HEK293 (cell line): ENCODE data around the gene SENP7.

ENCODE experiments used
- ZFP3 ChIP-seq: fragments of 450-650 bp; formaldehyde crosslinking; IDR thresholded peaks from 2 replicates; pipeline ENCODE4 v1.5.1; 2016; ENCODE audit warnings: low read depth, missing biosample characterization, missing genetic modification characterization
- TF ChIP-seq, protein P1 (sequence below): fragments of 450-650 bp; formaldehyde crosslinking; IDR thresholded peaks from 2 replicates; pipeline ENCODE4 v1.5.1; 2016; ENCODE audit warnings: missing biosample characterization, missing genetic modification characterization
- TF ChIP-seq, protein P2 (sequence below): fragments of 450-650 bp; formaldehyde crosslinking; IDR thresholded peaks from 2 replicates; pipeline ENCODE4 v1.5.1; 2016; ENCODE audit warnings: missing biosample characterization, missing genetic modification characterization
- TF ChIP-seq, protein P3 (sequence below): fragments of 450-650 bp; formaldehyde crosslinking; IDR thresholded peaks from 2 replicates; pipeline ENCODE4 v1.5.1; 2016; ENCODE audit warnings: missing biosample characterization, missing genetic modification characterization, low read depth
- TF ChIP-seq, protein P4 (sequence below): sonication (generic); formaldehyde crosslinking; IDR thresholded peaks from 2 replicates; pipeline ENCODE4 v1.8.1; 2022; ENCODE audit warnings: mild to moderate bottlenecking, moderate library complexity, missing genetic modification reagents

DNA sequence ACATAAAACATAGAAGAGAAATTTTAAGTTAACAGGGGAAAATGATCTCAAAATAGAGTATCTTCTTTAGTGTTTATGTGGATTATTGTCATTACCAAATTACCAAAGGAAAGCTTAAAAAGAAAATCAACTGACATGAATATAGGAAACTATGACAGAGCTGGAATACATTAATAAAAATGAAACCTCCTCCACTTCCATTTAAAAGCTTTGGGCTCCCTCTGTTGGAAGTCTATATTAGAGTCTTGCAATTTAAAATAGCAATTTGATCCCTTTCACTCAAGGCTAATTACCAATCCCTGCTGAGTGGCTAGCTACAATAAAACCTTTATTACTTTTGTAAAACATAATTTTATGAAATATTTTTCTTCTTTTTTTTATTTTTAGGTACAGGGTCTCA, 131.2 kb downstream of the SENP7 start:
- TF ChIP-seq, protein P1, sequence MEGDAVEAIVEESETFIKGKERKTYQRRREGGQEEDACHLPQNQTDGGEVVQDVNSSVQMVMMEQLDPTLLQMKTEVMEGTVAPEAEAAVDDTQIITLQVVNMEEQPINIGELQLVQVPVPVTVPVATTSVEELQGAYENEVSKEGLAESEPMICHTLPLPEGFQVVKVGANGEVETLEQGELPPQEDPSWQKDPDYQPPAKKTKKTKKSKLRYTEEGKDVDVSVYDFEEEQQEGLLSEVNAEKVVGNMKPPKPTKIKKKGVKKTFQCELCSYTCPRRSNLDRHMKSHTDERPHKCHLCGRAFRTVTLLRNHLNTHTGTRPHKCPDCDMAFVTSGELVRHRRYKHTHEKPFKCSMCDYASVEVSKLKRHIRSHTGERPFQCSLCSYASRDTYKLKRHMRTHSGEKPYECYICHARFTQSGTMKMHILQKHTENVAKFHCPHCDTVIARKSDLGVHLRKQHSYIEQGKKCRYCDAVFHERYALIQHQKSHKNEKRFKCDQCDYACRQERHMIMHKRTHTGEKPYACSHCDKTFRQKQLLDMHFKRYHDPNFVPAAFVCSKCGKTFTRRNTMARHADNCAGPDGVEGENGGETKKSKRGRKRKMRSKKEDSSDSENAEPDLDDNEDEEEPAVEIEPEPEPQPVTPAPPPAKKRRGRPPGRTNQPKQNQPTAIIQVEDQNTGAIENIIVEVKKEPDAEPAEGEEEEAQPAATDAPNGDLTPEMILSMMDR (tag by site-specific recombination), result no peak
- TF ChIP-seq, protein P2, sequence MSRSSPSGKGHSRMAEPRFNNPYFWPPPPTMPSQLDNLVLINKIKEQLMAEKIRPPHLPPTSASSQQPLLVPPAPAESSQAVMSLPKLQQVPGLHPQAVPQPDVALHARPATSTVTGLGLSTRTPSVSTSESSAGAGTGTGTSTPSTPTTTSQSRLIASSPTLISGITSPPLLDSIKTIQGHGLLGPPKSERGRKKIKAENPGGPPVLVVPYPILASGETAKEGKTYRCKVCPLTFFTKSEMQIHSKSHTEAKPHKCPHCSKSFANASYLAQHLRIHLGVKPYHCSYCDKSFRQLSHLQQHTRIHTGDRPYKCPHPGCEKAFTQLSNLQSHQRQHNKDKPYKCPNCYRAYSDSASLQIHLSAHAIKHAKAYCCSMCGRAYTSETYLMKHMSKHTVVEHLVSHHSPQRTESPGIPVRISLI (tag by site-specific recombination), result no peak
- no peak for TF ChIP-seq ZFP3
- TF ChIP-seq, protein P3, sequence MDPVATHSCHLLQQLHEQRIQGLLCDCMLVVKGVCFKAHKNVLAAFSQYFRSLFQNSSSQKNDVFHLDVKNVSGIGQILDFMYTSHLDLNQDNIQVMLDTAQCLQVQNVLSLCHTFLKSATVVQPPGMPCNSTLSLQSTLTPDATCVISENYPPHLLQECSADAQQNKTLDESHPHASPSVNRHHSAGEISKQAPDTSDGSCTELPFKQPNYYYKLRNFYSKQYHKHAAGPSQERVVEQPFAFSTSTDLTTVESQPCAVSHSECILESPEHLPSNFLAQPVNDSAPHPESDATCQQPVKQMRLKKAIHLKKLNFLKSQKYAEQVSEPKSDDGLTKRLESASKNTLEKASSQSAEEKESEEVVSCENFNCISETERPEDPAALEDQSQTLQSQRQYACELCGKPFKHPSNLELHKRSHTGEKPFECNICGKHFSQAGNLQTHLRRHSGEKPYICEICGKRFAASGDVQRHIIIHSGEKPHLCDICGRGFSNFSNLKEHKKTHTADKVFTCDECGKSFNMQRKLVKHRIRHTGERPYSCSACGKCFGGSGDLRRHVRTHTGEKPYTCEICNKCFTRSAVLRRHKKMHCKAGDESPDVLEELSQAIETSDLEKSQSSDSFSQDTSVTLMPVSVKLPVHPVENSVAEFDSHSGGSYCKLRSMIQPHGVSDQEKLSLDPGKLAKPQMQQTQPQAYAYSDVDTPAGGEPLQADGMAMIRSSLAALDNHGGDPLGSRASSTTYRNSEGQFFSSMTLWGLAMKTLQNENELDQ (tag by site-specific recombination), result no peak
- TF ChIP-seq, protein P4, sequence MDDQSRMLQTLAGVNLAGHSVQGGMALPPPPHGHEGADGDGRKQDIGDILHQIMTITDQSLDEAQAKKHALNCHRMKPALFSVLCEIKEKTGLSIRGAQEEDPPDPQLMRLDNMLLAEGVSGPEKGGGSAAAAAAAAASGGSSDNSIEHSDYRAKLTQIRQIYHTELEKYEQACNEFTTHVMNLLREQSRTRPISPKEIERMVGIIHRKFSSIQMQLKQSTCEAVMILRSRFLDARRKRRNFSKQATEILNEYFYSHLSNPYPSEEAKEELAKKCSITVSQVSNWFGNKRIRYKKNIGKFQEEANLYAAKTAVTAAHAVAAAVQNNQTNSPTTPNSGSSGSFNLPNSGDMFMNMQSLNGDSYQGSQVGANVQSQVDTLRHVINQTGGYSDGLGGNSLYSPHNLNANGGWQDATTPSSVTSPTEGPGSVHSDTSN (CRISPR knock-in tag), result no peak
